ENCODE results near the gene RHOBTB1. TPM values are rescaled to one million over a fixed set of nuclear protein-coding genes. Genes with fewer than 3 reads are reported as not detected.

RHOBTB1 gene
- total and polyA plus RNA-seq, 4 donors, result 2.7 to 11.8 (median 4.9) TPM

DNA sequence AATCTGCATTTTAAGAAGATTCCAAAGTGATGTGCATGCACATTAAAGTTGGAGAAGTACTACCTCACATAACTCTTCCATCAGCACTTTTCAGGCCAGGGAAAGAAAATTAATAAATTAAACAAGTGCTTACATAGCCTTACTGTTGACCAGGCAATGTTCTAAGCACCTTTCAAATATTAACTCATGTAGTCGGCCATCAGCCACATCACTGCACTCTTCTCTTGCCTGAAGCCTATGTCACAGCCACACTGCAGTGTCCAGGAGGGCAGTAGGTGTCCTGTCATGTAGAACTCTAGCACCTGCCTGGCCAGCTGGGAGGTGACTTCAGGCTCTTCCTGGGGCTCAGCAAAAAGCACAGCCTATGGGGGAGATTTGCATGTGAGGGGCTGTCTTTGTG lies 94.2 kb downstream of the RHOBTB1 start:
- no peak for DNase-seq (ENCODE audit: low spot score)
- H3K27me3 ChIP-seq (ENCODE audit: control insufficient read depth in 4 of 4, insufficient read depth in 4 of 4, low read length in 3 of 4), result no peaks in the 10 kb centered on the region
- TF ChIP-seq, protein P1, sequence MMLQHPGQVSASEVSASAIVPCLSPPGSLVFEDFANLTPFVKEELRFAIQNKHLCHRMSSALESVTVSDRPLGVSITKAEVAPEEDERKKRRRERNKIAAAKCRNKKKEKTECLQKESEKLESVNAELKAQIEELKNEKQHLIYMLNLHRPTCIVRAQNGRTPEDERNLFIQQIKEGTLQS (IDR thresholded peaks at IDR 0.05), result no peak
- TF ChIP-seq NR2F2 (IDR thresholded peaks at IDR 0.05) (no peak), TAF1 (conservative IDR thresholded peaks at IDR 0.05) (no peak), GABPA (IDR thresholded peaks at IDR 0.05 in 1 of 2, conservative IDR thresholded peaks at IDR 0.05 in 1 of 2) (no peak), HNF4G (IDR thresholded peaks at IDR 0.05) (no peak), RAD21 (IDR thresholded peaks at IDR 0.05) (no peak), SP1 (IDR thresholded peaks at IDR 0.05) (no peak), YY1 (IDR thresholded peaks at IDR 0.05) (no peak), FOXA2 (IDR thresholded peaks at IDR 0.05) (no peak), CTCF (IDR thresholded peaks at IDR 0.05; ENCODE audit: low read depth, low read length, missing input control) (no peak)
- TF ChIP-seq, protein P2, sequence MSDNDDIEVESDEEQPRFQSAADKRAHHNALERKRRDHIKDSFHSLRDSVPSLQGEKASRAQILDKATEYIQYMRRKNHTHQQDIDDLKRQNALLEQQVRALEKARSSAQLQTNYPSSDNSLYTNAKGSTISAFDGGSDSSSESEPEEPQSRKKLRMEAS (IDR thresholded peaks at IDR 0.05), result no peak
- 46% methylated on average over 1 of the region's 1 CpG for WGBS
- H3K9ac ChIP-seq (ENCODE audit: low read depth in 1 of 2, low read length in 2 of 2), result no peak overlapping the region
- no peak overlapping the region for H3K27ac ChIP-seq (ENCODE audit: low read depth in 1 of 2, low read length in 2 of 2)
- H3K9me3 ChIP-seq (ENCODE audit: control insufficient read depth in 4 of 4, low read length in 3 of 4), result no peaks in the 10 kb centered on the region
- no peaks in the 10 kb centered on the region for H3K4me1 ChIP-seq (ENCODE audit: control insufficient read depth in 4 of 4, insufficient read depth in 4 of 4, low read length in 3 of 4)
- H3K4me3 ChIP-seq (ENCODE audit: low read depth in 1 of 3, low read length in 3 of 3), result no peak overlapping the region
- H3K36me3 ChIP-seq (ENCODE audit: control insufficient read depth in 4 of 4, insufficient read depth in 3 of 4, low read depth in 1 of 4, low read length in 3 of 4), result no peaks in the 10 kb centered on the region

GRCh38 chr10:60849217-60849616 lies 94.8 kb downstream of the RHOBTB1 start:
- no peaks in the 10 kb centered on the region for H3K36me3 ChIP-seq (ENCODE audit: control insufficient read depth in 4 of 4, insufficient read depth in 3 of 4, low read depth in 1 of 4, low read length in 3 of 4)
- 76% methylated on average over 3 of the region's 3 CpGs for WGBS
- H3K27ac ChIP-seq (ENCODE audit: low read depth in 1 of 2, low read length in 2 of 2), result no peak overlapping the region
- DNase-seq (ENCODE audit: low spot score), result no peak
- no peak overlapping the region for H3K9ac ChIP-seq (ENCODE audit: low read depth in 1 of 2, low read length in 2 of 2)
- H3K4me1 ChIP-seq (ENCODE audit: control insufficient read depth in 4 of 4, insufficient read depth in 4 of 4, low read length in 3 of 4), result no peaks in the 10 kb centered on the region
- H3K27me3 ChIP-seq (ENCODE audit: control insufficient read depth in 4 of 4, insufficient read depth in 4 of 4, low read length in 3 of 4), result no peaks in the 10 kb centered on the region
- H3K9me3 ChIP-seq (ENCODE audit: control insufficient read depth in 4 of 4, low read length in 3 of 4), result no peaks in the 10 kb centered on the region
- H3K4me3 ChIP-seq (ENCODE audit: low read depth in 1 of 3, low read length in 3 of 3), result no peak overlapping the region
- no peak for TF ChIP-seq RAD21 (IDR thresholded peaks at IDR 0.05)

GRCh38 chr10:60848680-60849079 lies 95.3 kb downstream of the RHOBTB1 start:
- Histone ChIP-seq H3K27ac (ENCODE audit: low read depth in 1 of 2, low read length in 2 of 2) (no peak overlapping the region), H3K9ac (ENCODE audit: low read depth in 1 of 2, low read length in 2 of 2) (no peak overlapping the region)
- 87% methylated on average over 5 of the region's 5 CpGs for WGBS
- TF ChIP-seq FOXA1 (IDR thresholded peaks at IDR 0.05) (no peak), RXRA (IDR thresholded peaks at IDR 0.05) (no peak), HNF4A (conservative IDR thresholded peaks at IDR 0.05) (no peak), CTCF (IDR thresholded peaks at IDR 0.05; ENCODE audit: low read depth, low read length, missing input control) (no peak), EGR1 (IDR thresholded peaks at IDR 0.05; ENCODE audit: low read depth in 2 of 2) (no peak), JUND (IDR thresholded peaks at IDR 0.05) (no peak), HNF4G (IDR thresholded peaks at IDR 0.05) (no peak), FOXA2 (IDR thresholded peaks at IDR 0.05) (no peak), NR2F2 (IDR thresholded peaks at IDR 0.05) (no peak), TAF1 (conservative IDR thresholded peaks at IDR 0.05) (no peak)
- TF ChIP-seq, protein P1 (IDR thresholded peaks at IDR 0.05), result no peak
- TF ChIP-seq, protein P3, sequence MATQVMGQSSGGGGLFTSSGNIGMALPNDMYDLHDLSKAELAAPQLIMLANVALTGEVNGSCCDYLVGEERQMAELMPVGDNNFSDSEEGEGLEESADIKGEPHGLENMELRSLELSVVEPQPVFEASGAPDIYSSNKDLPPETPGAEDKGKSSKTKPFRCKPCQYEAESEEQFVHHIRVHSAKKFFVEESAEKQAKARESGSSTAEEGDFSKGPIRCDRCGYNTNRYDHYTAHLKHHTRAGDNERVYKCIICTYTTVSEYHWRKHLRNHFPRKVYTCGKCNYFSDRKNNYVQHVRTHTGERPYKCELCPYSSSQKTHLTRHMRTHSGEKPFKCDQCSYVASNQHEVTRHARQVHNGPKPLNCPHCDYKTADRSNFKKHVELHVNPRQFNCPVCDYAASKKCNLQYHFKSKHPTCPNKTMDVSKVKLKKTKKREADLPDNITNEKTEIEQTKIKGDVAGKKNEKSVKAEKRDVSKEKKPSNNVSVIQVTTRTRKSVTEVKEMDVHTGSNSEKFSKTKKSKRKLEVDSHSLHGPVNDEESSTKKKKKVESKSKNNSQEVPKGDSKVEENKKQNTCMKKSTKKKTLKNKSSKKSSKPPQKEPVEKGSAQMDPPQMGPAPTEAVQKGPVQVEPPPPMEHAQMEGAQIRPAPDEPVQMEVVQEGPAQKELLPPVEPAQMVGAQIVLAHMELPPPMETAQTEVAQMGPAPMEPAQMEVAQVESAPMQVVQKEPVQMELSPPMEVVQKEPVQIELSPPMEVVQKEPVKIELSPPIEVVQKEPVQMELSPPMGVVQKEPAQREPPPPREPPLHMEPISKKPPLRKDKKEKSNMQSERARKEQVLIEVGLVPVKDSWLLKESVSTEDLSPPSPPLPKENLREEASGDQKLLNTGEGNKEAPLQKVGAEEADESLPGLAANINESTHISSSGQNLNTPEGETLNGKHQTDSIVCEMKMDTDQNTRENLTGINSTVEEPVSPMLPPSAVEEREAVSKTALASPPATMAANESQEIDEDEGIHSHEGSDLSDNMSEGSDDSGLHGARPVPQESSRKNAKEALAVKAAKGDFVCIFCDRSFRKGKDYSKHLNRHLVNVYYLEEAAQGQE (IDR thresholded peaks at IDR 0.05), result no peak
- TF ChIP-seq, protein P2 (IDR thresholded peaks at IDR 0.05), result no peak

More at GRCh38 chr10:60848680-60849079, 95.3 kb downstream of the RHOBTB1 start:
- no peaks in the 10 kb centered on the region for H3K4me1 ChIP-seq (ENCODE audit: control insufficient read depth in 4 of 4, insufficient read depth in 4 of 4, low read length in 3 of 4)
- no peak for DNase-seq (ENCODE audit: low spot score)
- no peaks in the 10 kb centered on the region for H3K9me3 ChIP-seq (ENCODE audit: control insufficient read depth in 4 of 4, low read length in 3 of 4)
- H3K36me3 ChIP-seq (ENCODE audit: control insufficient read depth in 4 of 4, insufficient read depth in 3 of 4, low read depth in 1 of 4, low read length in 3 of 4), result no peaks in the 10 kb centered on the region
- no peaks in the 10 kb centered on the region for H3K27me3 ChIP-seq (ENCODE audit: control insufficient read depth in 4 of 4, insufficient read depth in 4 of 4, low read length in 3 of 4)
- H3K4me3 ChIP-seq (ENCODE audit: low read depth in 1 of 3, low read length in 3 of 3), result no peak overlapping the region

Data from liver (tissue), 9 donors.